NCI-H446 (cell line): Measurements from ENCODE around the gene FAM124A.

Source experiments
- DNase-seq, 2 experiments: peaks; one replicate each; lab custom pipeline; 2025; lab: John Stamatoyannopoulos, UW

FAM124A gene

GRCh38 chr13:51221108-51221507 lies 1.1 kb upstream of the FAM124A start:
- DNase-seq = no peak

GRCh38 chr13:51221674-51222036 lies 543 bp upstream of the FAM124A start:
- DNase-seq = peak in 1 of 2 experiments; percentile 31

GRCh38 chr13:51222686-51223559 lies 725 bp downstream of the FAM124A start:
- DNase-seq = no peak

- no peak for DNase-seq
Measured at GRCh38 chr13:51223560-51224270, 1.5 kb downstream of the FAM124A start.

- DNase-seq = no peak
Measured at GRCh38 chr13:51225029-51225428, 2.8 kb downstream of the FAM124A start.

GRCh38 chr13:51227404-51227803 lies 5.2 kb downstream of the FAM124A start:
- DNase-seq = no peak

- no peak for DNase-seq
Measured at GRCh38 chr13:51229101-51229719, 7.0 kb downstream of the FAM124A start.

GRCh38 chr13:51229731-51230130 lies 7.5 kb downstream of the FAM124A start:
- DNase-seq = no peak

GRCh38 chr13:51230477-51231105 lies 8.4 kb downstream of the FAM124A start:
- DNase-seq = no peak

- no peak for DNase-seq
Measured at GRCh38 chr13:51231456-51231855, 9.3 kb downstream of the FAM124A start.

GRCh38 chr13:51232328-51232727 lies 10.1 kb downstream of the FAM124A start:
- no peak for DNase-seq

- no peak for DNase-seq
Measured at GRCh38 chr13:51233117-51233826, 11.1 kb downstream of the FAM124A start.

GRCh38 chr13:51234676-51235075 lies 12.5 kb downstream of the FAM124A start:
- no peak for DNase-seq

GRCh38 chr13:51235186-51235585 lies 13.0 kb downstream of the FAM124A start:
- no peak for DNase-seq

GRCh38 chr13:51235756-51236490 lies 13.7 kb downstream of the FAM124A start:
- no peak for DNase-seq

- no peak for DNase-seq
Measured at GRCh38 chr13:51236491-51236792, 14.2 kb downstream of the FAM124A start.

- no peak for DNase-seq
Measured at GRCh38 chr13:51237386-51237785, 15.2 kb downstream of the FAM124A start.

GRCh38 chr13:51237887-51238286 lies 15.7 kb downstream of the FAM124A start:
- no peak for DNase-seq

- DNase-seq = no peak
Measured at GRCh38 chr13:51240178-51240577, 18.0 kb downstream of the FAM124A start.

GRCh38 chr13:51240958-51241357 lies 18.8 kb downstream of the FAM124A start:
- peak in 1 of 2 experiments; percentile 21 for DNase-seq

GRCh38 chr13:51241720-51242119 lies 19.5 kb downstream of the FAM124A start:
- DNase-seq = no peak
